HG03460 (cell line): Measurements from ENCODE around the gene C9orf152.
A peak's percentile ranks its signal among the peaks of the same experiment; 100 is the strongest.

Experiments used
- ATAC-seq: cut with Tn5 transposase; IDR thresholded peaks from one replicate; pipeline ENCODE4 v1.9.1; 2021; ENCODE audit not compliant: unreplicated experiment

Gene C9orf152

GRCh38 chr9:110183208-110184145 lies 24.5 kb downstream of the C9orf152 start:
- ATAC-seq: peak; percentile 72

GRCh38 chr9:110180511-110181434 lies 27.2 kb downstream of the C9orf152 start:
- ATAC-seq: no peak

GRCh38 chr9:110179734-110180133 lies 28.2 kb downstream of the C9orf152 start:
- ATAC-seq: no peak

DNA sequence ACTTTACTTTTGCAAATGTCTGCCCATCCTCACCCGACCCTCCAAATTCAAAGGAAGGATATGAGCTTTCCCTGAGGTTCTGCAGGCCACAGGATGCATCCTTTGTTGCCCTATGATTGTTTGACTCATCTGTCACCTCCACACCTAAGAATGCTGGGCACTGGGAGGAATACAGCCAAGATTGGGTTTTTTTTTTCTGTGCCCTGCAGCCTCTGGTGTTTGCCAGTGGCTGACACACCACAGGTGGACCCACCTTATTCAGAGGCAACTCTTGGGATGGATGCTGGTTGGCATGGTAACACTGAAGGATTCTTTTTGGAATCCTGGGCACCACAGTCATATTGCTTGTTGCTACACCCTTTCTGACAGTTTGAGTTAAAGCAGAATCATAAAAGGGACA lies 29.7 kb downstream of the C9orf152 start:
- no peak for ATAC-seq

GRCh38 chr9:110175275-110175968 lies 32.5 kb downstream of the C9orf152 start:
- no peak for ATAC-seq

DNA sequence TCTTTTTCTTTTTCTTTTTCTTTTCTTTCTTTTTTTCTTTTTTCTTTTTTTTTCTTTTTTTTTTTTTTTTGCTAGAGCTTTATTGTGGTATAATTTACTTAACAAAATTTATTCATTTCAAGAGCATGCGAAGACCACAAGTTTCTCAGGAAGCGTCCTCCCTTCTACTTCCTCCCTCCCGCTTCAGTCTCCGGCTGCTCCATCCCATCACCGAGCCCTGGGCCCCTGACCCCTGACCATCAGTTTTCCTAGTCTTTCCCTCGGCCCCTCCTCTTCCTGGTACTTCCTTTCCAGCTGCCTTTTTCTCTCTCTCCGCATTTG lies 34.7 kb downstream of the C9orf152 start:
- no peak for ATAC-seq

DNA sequence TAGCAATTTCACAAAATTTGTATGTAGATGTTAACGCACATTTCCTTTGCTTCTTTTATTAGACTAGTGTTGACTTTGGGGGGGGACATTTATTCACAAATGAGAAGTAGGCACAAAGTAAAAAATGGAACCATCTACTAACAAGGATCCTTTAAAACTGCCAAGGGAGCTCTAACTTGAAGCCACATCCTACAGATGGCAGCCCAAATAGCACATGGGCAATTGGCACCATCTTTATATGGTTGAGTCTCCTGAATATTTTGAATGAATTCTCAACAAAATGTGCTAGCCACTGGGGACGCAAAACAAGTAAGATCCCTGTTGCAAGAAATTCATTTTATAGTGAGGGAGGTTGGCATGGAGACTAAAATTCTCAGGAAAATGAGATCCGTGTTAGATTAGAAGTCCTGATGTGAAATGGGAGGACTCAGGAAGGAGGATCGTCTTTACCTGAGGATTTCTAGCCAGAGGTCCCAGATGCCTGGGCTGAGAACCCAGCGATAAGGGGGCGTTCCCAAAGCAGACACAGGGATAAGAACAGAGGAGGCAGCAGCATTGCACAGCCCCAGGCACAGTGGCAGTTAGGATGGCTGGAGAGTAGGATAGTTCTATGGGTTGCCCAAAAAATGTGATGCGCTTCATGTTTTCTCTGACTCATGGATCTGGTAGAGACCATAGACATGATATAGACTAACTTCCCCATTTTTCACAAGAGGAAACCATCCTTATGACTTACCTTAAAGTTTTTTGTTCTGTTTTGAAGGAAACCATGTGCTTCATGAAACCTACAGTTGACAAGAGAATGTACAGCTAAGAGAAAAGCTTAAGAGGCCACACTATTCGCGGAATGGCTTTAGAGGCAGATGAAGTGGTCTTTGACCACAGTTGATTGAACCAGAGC lies 37.4 kb downstream of the C9orf152 start:
- ATAC-seq: no peak

GRCh38 chr9:110168486-110168885 lies 39.5 kb downstream of the C9orf152 start:
- no peak for ATAC-seq

DNA sequence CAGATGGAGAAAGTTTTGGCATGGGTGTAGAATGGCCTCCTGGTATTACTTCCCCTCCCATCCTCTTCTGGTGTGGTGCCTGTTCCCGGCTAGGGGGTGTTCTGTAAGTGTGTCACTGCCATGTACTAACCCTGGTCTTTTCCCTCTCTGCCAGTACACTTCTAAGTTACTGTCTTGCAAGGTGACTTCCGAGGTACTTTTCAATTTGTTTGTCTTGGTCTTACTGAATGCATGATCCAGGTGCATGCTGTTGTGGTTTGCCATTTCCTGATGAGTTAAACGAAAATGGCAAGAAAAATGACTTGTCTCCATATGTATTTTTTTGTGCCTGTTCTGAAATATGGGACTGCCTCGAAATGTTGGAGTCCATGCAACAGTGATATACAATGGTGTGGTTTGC lies 46.0 kb downstream of the C9orf152 start:
- no peak for ATAC-seq

DNA sequence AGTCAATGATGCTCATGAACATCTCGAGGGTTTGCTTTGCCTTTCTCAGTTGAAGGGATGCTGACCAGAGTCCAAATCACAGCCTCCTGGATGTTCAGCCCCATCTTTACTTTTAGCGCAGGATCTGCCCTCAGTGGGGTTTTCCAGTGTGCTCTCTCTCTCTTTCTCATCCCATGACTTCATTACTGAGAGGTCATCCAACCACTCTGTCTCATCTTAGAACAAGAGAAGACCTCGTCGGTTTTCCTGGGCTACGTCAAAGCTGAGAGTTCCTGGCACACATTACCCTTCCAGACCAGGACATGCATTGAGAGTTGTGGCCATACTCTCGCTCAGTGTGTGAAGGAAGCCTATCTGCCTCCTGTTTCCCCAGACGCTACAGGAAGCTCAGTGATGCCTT lies 47.3 kb downstream of the C9orf152 start:
- ATAC-seq: no peak

DNA sequence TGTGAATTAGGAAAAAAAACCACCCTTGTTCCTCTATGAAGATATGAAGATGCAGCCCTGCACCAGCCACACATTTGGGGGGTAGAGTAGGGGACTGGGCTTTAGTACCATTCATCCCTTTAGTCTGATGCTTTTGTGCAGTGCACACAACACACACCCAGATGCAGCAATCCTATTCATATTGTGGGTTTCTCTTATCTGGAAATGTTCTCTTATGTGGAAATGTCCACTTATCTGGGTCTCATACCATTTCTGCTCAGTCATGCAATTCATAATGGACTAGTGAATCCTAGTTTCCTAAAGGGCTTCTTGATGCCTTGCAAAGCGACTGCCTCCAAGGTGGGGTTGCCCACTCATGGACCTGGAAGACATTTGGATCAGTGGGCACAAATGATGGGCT lies 47.8 kb downstream of the C9orf152 start:
- no peak for ATAC-seq

GRCh38 chr9:110157823-110158664 lies 49.9 kb downstream of the C9orf152 start:
- ATAC-seq: no peak

GRCh38 chr9:110156902-110157301 lies 51.1 kb downstream of the C9orf152 start:
- ATAC-seq: peak; percentile 77

DNA sequence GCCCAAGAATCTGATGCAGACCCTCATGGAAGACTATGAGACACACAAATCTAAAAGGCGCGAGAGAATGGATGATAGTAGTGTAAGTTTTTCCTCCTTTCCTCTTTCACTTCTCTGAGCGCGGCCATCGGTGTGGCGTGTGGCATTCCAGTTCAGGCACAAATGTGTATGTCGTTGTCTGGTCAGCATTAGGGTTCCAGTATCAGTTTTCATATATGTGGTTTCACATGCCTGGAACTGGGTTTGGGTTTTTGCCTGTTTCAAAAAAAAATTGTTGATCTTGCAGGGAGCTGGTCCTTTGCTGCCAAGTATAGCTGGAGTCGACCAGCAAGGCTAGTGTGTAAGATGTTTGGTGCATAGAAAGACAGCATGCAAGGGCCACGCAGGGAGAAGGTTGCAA lies 51.5 kb downstream of the C9orf152 start:
- ATAC-seq: no peak

DNA sequence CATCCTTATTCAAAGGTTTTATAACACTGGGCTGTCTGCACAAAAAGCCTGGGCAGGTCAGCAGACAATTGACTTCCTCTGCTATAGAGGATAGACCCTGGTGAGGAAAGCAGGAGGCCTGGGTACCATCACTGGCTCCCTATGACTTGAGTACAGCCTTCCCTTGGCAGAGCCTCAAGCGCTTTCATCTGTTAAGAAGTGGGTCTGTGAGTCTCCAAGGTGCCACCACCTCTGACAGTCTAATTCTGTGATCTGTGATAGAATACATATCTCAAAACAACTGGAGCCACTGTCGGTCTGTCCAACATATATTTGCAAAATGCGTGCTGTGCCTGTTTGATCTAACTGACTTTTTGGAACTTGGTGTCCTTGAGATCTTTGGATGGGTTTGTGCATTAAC lies 52.2 kb downstream of the C9orf152 start:
- no peak for ATAC-seq

DNA sequence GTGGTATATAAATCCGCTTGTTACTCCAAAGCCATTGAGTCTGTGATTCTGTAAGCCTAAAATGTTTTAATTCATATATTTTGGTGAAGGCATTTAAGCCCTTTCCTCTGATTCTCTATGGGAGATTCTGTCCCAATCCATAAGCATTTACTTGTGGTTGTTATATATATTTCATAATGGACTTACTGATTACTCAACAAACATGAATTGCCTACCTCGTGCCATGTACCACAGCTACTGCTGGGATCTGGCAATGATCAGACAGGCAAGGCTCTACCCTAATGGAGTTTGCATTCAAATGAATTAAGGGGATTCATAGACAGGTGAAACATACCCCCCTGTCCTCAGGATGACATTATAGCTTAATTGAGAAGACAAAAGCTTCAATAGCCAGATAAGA lies 54.5 kb downstream of the C9orf152 start:
- ATAC-seq: no peak

- no peak for ATAC-seq
Observed at GRCh38 chr9:110152704-110153374, 55.1 kb downstream of the C9orf152 start.
